HG03460 (cell line): ENCODE measurements around the gene MRPL50.

Experiments
- ATAC-seq: cut with Tn5 transposase; IDR thresholded peaks from one replicate; pipeline ENCODE4 v1.9.1; 2021; ENCODE audit not compliant: unreplicated experiment

MRPL50 gene

DNA sequence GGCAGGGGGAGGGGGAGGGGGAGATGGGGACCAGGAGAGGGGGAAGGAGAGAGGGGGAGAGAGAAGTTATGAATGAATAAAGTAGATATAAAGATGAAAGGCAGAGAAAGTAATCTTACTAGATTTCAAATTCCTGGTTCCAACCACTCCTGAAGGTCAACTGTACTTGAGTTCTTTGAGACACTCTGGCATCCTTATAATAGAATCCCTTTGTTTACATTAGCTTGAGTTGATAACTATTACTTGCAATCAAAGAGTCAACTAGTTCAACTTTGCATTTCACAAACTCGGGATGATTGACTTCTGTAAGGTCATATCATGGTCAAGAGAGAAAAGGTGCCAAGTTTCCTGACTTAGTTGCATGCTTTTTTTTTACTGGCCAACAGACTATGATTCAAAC lies 55.8 kb downstream of the MRPL50 start:
- ATAC-seq: no peak

DNA sequence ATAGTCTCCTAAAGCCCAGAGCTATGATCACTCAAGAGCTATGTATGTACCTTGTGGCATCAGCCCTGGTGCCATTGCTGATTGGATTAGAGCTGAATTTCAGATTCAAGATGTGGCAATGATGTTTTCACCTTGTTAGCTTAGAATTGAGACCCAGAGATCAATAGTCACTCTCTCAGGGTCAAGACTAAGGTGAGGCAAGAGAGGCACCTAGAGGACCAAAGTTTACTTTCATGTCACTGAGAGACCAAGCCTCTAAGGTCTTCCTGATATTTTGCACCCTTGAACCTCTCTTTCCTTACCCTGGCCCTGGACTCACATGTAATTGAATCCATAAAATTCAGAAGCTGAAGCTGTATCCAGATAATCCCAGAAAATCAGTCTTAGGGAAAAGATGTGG lies 56.5 kb downstream of the MRPL50 start:
- no peak for ATAC-seq
